Fibroblast of lung (primary cell): ENCODE results near the gene PPP1R3C. TPM values are rescaled to one million over a fixed set of nuclear protein-coding genes. Genes with fewer than 3 reads are reported as not detected.

Experiments used
- DNase-seq, 2 donors: peaks; one replicate each; pipeline versions ENCODE4 v3.0.0 to v3.0.0-alpha.2; 2010; ENCODE audit warnings: low read depth in 2 of 2
- H2AFZ ChIP-seq: 2 replicates; pipeline ENCODE4 v1.5.1; 2012; ENCODE audit warnings: low read length, control low read depth, inconsistent platforms
- H3K27ac ChIP-seq: 2 replicates; pipeline ENCODE4 v1.5.1; 2011; ENCODE audit warnings: low read length, control low read depth; ENCODE audit not compliant: insufficient read depth
- H3K27me3 ChIP-seq: 2 replicates; pipeline ENCODE4 v1.5.1; 2011; ENCODE audit warnings: mild to moderate bottlenecking, low read length; ENCODE audit not compliant: control insufficient read depth, insufficient read depth
- H3K36me3 ChIP-seq: 2 replicates; pipeline ENCODE4 v1.5.1; 2011; ENCODE audit warnings: low read length; ENCODE audit not compliant: control insufficient read depth, insufficient read depth
- H3K4me1 ChIP-seq: 2 replicates; pipeline ENCODE4 v1.5.1; 2011; ENCODE audit warnings: low read length; ENCODE audit not compliant: control insufficient read depth, insufficient read depth; ENCODE audit errors: extremely low read depth
- H3K4me2 ChIP-seq: 2 replicates; pipeline ENCODE4 v1.5.1; 2011; ENCODE audit warnings: low read length, control low read depth; ENCODE audit not compliant: insufficient read depth; ENCODE audit errors: extremely low read depth
- H3K4me3 ChIP-seq, 4 experiments: fragments of 200-600 bp in 1 of 4; sonication (generic) in 1 of 4; replicated peaks in 1 of 4; 2 replicates each; pipeline ENCODE4 v1.5.1; 2011 to 2016; ENCODE audit warnings: low read length in 4 of 4, low read depth in 3 of 4, mild to moderate bottlenecking in 3 of 4, control low read depth in 2 of 4, inconsistent platforms in 1 of 4, mixed read lengths in 1 of 4; ENCODE audit not compliant: insufficient read depth in 1 of 4; ENCODE audit errors: control extremely low read depth in 1 of 4
- H3K79me2 ChIP-seq: 2 replicates; pipeline ENCODE4 v1.5.1; 2012; ENCODE audit warnings: mild to moderate bottlenecking, low read length, inconsistent platforms; ENCODE audit not compliant: control insufficient read depth, insufficient read depth
- H3K9ac ChIP-seq: 2 replicates; pipeline ENCODE4 v1.5.1; 2011; ENCODE audit warnings: mild to moderate bottlenecking, low read length, control low read depth; ENCODE audit not compliant: insufficient read depth
- H3K9me3 ChIP-seq: 2 replicates; pipeline ENCODE4 v1.5.1; 2012; ENCODE audit warnings: low read depth, low read length; ENCODE audit not compliant: control insufficient read depth, insufficient read depth
- H4K20me1 ChIP-seq: 2 replicates; pipeline ENCODE4 v1.5.1; 2011; ENCODE audit warnings: low read length; ENCODE audit not compliant: control insufficient read depth, insufficient read depth; ENCODE audit errors: extremely low read depth
- EZH2 ChIP-seq: IDR thresholded peaks from 2 replicates; pipeline ENCODE4 v1.5.1; 2012; ENCODE audit warnings: low read length, control low read depth, mild to moderate bottlenecking; ENCODE audit errors: missing control alignments
- polyA plus RNA-seq, 2 donors: library from polyadenylated mRNA; depleted of rRNA in 1 of 2; stranded (reverse) in 1 of 2; unstranded in 1 of 2; fragments of >200 nt; gene quantifications; 2 replicates each; pipeline ENCODE4 v1.2.1, GENCODE V29; 2011 to 2012; ENCODE audit warnings: missing spikeins in 1 of 2
- total RNA-seq: library from RNA; depleted of rRNA; stranded (reverse); fragments of >200 nt; gene quantifications from 2 replicates; pipeline ENCODE4 v1.2.1, GENCODE V29; 2014
- TF ChIP-seq, protein P1 (sequence below), 2 donors: IDR thresholded peaks in 1 of 2; conservative IDR thresholded peaks in 1 of 2; 1 replicate in 1 of 2; 2 replicates in 1 of 2; pipeline ENCODE4 v1.5.1; 2011 to 2012; ENCODE audit warnings: low read length in 2 of 2, control low read depth in 1 of 2, inconsistent platforms in 1 of 2, low read depth in 1 of 2, mild to moderate bottlenecking in 1 of 2

PPP1R3C gene
- total and polyA plus RNA-seq, 2 donors (not counting 1 experiment from before 2014, with no cell fraction given): 67.8 to 125 TPM

DNA sequence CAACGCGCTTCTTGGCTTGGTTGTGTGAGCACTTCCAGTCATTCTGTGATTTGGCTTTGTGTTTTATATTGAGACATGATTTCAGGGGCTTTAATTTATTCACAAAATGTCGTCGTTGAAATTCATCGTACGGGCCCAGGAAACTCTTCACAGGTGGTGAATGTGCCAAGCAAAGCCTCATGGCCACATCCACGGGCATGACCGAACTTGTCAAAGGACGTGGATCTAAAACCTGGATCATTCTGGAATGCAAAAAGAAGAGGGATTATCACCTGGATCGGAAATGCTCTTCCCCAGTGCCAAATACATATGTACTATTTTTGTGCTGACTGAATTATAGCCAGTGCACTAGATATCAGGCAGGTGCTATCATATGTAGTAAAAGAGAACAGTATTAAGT, 2.2 kb downstream of the PPP1R3C start:
- Histone ChIP-seq H3K9me3 (no peaks in the 10 kb centered on the region), H2AFZ (no peak overlapping the region), H4K20me1 (no peaks in the 10 kb centered on the region), H3K4me1 (peaks cover 2% of the 10 kb centered on the region), H3K4me2 (peak overlapping the region; percentile 36), H3K27ac (no peak overlapping the region), H3K27me3 (no peaks in the 10 kb centered on the region), H3K9ac (no peak overlapping the region), H3K79me2 (peaks cover 7% of the 10 kb centered on the region), H3K36me3 (peaks cover 6% of the 10 kb centered on the region), H3K4me3 (peak overlapping the region; percentile 7 to 94 (median 60))
- DNase-seq: no peak
- no peak for TF ChIP-seq EZH2
- TF ChIP-seq, protein P1, sequence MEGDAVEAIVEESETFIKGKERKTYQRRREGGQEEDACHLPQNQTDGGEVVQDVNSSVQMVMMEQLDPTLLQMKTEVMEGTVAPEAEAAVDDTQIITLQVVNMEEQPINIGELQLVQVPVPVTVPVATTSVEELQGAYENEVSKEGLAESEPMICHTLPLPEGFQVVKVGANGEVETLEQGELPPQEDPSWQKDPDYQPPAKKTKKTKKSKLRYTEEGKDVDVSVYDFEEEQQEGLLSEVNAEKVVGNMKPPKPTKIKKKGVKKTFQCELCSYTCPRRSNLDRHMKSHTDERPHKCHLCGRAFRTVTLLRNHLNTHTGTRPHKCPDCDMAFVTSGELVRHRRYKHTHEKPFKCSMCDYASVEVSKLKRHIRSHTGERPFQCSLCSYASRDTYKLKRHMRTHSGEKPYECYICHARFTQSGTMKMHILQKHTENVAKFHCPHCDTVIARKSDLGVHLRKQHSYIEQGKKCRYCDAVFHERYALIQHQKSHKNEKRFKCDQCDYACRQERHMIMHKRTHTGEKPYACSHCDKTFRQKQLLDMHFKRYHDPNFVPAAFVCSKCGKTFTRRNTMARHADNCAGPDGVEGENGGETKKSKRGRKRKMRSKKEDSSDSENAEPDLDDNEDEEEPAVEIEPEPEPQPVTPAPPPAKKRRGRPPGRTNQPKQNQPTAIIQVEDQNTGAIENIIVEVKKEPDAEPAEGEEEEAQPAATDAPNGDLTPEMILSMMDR (conservative IDR thresholded peaks at IDR 0.05 in 1 of 2, IDR thresholded peaks at IDR 0.05 in 1 of 2; ENCODE audit: low read depth in 1 of 2, low read length in 2 of 2): no peak

DNA sequence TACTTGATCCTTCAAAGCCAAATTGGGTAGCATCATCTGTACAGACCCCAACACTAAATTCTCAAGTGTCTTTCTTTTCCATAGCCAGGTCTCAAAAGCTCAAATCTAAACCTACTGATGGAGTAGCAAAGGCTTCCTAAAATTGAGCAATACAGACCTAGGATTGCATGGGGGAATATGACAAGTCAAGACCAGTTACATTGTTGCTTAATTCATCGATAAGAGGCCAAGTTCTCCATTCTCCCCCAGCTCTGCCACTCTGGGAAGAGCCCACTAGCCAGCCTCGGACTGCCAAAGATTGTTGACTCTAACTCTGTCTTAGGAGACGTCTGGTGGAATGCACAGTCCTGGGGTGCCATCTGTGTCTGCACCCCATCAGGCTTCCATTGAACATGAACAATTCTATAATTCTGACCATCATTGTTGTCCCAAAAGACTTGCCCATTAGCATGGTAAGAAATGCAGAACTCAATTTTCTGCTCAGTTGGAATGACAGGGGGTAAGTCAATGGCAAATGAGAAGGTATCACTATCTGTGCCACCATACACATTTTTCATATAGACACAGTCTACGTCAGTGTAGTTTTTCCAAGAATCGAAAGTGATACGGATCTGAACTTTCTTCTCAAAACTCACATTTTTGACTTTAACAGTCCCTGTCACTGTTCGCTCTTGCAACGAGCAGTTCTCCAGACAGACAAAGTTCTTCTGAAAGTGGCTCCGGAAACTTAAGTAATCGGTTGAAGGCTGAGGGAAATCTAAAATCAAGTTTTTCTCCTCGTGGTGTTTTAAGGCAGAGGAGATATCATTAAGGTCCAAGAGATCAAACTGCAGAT, 2.9 kb downstream of the PPP1R3C start:
- Histone ChIP-seq H3K4me1 (peaks cover 2% of the 10 kb centered on the region), H3K4me3 (peak overlapping the region in 3 of 4 experiments; percentile 7 to 94 (median 90)), H3K79me2 (peaks cover 7% of the 10 kb centered on the region), H3K27ac (no peak overlapping the region), H3K4me2 (peak overlapping the region; percentile 36), H3K9me3 (no peaks in the 10 kb centered on the region), H3K36me3 (peaks cover 6% of the 10 kb centered on the region), H3K9ac (no peak overlapping the region), H4K20me1 (no peaks in the 10 kb centered on the region), H3K27me3 (no peaks in the 10 kb centered on the region), H2AFZ (no peak overlapping the region)
- peak in 1 of 2 donors; percentile 56 for DNase-seq
- TF ChIP-seq EZH2: no peak

DNA sequence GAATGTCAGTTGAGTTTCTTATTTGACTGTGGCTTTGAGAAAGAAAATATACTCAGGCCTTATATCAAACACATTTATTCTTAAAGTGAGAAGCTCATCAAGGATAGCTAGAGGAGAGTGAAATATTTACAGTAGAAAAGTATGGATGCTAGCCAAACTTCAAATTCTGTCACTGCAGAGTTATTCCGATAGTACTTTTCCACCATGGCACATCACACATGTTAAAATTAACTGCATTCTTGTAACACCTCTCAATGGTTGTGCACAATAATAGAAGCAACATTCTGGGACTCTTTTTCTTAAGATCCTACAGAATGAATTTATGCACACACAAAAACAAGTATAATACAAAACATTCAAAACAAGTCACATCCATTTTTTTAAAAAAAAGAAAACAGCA, 4.5 kb downstream of the PPP1R3C start:
- Histone ChIP-seq H3K27ac (no peak overlapping the region), H3K79me2 (peaks cover 7% of the 10 kb centered on the region), H3K27me3 (no peaks in the 10 kb centered on the region), H2AFZ (no peak overlapping the region), H3K36me3 (peaks cover 6% of the 10 kb centered on the region), H4K20me1 (no peaks in the 10 kb centered on the region), H3K4me1 (peaks cover 2% of the 10 kb centered on the region), H3K9me3 (no peaks in the 10 kb centered on the region), H3K4me2 (peak overlapping the region; percentile 33), H3K9ac (no peak overlapping the region), H3K4me3 (peak overlapping the region in 2 of 4 experiments; percentile 90 to 94)
- TF ChIP-seq, protein P1 (conservative IDR thresholded peaks at IDR 0.05 in 1 of 2, IDR thresholded peaks at IDR 0.05 in 1 of 2; ENCODE audit: low read depth in 1 of 2, low read length in 2 of 2): no peak
- TF ChIP-seq EZH2: no peak
- DNase-seq: no peak
